ENCODE measurements around the gene TSTD2. TPM values are rescaled to one million over a fixed set of nuclear protein-coding genes. Genes with fewer than 3 reads are reported as not detected.

The TSTD2 gene
- total RNA-seq, 2 donors from 2014 or later = 18.8 to 25.4 TPM

DNA sequence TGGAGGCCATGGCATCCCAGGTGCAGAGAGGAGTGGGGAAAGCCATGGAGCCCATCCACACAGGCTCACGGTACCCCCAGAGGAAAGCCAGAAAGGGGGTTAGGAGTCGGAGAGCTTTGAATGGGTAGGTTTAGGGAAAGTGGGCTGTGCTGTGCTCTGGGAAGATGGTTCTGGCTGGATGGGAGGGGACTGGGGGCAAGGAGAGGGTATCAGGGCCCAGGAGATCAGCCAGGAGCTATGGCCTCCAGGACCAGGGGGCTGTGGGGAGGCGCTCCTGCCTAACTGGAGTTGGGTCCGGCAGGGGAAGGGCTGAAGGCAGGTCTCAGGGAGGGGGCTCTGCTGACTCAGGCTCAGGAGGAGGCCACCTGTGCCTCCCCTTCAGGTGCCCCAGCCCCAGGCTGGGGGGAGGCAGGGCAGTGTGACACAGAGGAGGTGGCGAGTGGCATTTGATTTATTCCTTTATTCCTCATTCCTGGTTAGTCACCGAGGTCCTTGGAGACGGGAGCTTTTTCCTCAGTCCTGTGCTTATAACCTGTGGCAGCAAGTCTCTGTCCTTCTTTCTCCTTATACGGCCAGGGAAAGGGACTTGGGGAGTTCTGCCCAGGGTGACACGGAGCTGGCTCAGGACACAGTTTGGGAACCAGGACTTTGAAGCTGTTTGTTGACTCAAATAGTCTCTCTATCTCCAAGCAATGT lies 60.8 kb downstream of the TSTD2 start:
- Mint-ChIP-seq H3K36me3 (no peaks in the 10 kb centered on the region), H3K4me1 (ENCODE audit: low read depth in 2 of 2) (peaks cover 0 to 16% of the 10 kb centered on the region in 2 donors)
- ATAC-seq = no peak

GRCh38 chr9:97571664-97572063 lies 61.5 kb downstream of the TSTD2 start:
- peaks cover 0 to 16% of the 10 kb centered on the region in 2 donors for H3K4me1 Mint-ChIP-seq (ENCODE audit: low read depth in 2 of 2)
- H3K27ac Mint-ChIP-seq = no peak overlapping the region
- no peak overlapping the region for H3K4me3 Mint-ChIP-seq
- ATAC-seq (no peak), DNase-seq (ENCODE audit: low spot score) (no peak)
- no peaks in the 10 kb centered on the region for H3K9me3 Mint-ChIP-seq
- H3K36me3 Mint-ChIP-seq = no peaks in the 10 kb centered on the region
- peaks cover 0 to 2% of the 10 kb centered on the region in 2 donors for H3K27me3 Mint-ChIP-seq

More for the DNA sequence above, 60.8 kb downstream of the TSTD2 start:
- no peaks in the 10 kb centered on the region for H3K9me3 Mint-ChIP-seq
- DNase-seq (ENCODE audit: low spot score) = no peak
- no peak overlapping the region for H3K27ac Mint-ChIP-seq
- H3K4me3 Mint-ChIP-seq = no peak overlapping the region
- peaks cover 0 to 2% of the 10 kb centered on the region in 2 donors for H3K27me3 Mint-ChIP-seq

DNA sequence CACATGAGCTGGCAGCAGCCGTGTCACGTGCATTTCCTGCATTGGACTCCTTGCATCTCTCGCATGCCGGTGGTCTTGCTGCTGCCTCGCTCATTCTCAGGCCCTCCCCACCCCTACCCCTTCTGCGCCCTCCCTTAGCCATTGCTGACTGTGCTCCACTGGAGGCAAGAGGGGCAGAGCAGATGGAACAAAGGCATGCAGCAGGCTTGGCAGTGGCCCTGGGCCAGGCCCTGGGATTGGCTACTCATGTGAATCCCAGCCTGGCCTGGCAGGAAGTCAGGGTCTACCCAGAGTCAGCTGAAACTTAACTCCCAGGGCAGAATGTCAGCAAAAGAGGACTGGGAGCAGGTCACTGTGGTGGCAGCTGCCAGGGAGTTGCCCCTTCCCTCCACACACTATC lies 62.3 kb downstream of the TSTD2 start:
- H3K27me3 Mint-ChIP-seq = peaks cover 0 to 2% of the 10 kb centered on the region in 2 donors
- no peaks in the 10 kb centered on the region for H3K9me3 Mint-ChIP-seq
- H3K4me1 Mint-ChIP-seq (ENCODE audit: low read depth in 2 of 2) = peaks cover 0 to 14% of the 10 kb centered on the region in 2 donors
- H3K36me3 Mint-ChIP-seq = no peaks in the 10 kb centered on the region
- no peak for DNase-seq (ENCODE audit: low spot score)
- ATAC-seq = no peak
- no peak overlapping the region for H3K4me3 Mint-ChIP-seq
- H3K27ac Mint-ChIP-seq = no peak overlapping the region

DNA sequence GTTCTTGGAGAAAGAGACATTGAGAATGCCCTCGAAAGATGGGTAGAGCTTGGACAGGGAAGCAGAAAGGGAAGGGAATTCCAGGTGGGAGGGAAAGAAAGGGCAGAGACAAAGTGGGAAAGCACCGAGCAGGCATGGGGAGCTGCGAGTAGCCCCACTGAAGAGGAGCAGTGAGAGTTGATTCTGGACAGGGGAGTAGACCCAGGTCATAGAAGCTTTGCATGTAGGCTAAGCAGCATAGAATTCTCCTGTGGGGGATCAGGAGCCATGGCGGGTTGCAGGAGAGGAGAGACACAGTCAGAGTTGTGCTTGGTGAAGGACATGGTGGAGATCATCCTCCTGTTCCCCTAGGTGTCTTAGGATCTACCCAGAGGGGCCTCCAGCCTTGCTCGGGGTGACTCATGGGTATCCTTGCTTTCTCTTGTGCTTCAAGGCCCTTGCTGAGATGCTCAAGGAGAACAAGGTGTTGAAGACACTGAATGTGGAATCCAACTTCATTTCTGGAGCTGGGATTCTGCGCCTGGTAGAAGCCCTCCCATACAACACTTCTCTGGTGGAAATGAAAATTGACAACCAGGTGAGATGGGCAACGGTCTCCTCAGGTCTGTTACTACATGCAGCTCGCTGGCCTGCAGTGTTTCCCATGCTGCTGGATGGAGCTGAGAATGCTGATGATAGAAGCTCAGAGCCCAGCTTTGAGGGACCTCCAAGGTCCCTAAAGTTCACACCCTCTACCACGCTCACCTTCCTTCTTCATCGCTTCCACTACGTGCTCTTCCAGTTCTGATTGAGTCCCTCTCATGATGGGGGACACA lies 64.5 kb downstream of the TSTD2 start:
- no peaks in the 10 kb centered on the region for H3K4me1 Mint-ChIP-seq (ENCODE audit: low read depth in 2 of 2)
- no peak overlapping the region for H3K4me3 Mint-ChIP-seq
- no peak overlapping the region for H3K27ac Mint-ChIP-seq
- no peaks in the 10 kb centered on the region for H3K9me3 Mint-ChIP-seq
- H3K36me3 Mint-ChIP-seq = no peaks in the 10 kb centered on the region
- DNase-seq (ENCODE audit: low spot score) = no peak
- ATAC-seq = no peak
- peaks cover 0 to 2% of the 10 kb centered on the region in 2 donors for H3K27me3 Mint-ChIP-seq

GRCh38 chr9:97567894-97568202 lies 65.3 kb downstream of the TSTD2 start:
- DNase-seq (ENCODE audit: low spot score) = no peak
- Mint-ChIP-seq H3K36me3 (no peaks in the 10 kb centered on the region), H3K9me3 (no peaks in the 10 kb centered on the region), H3K27me3 (peaks cover 0 to 2% of the 10 kb centered on the region in 2 donors), H3K4me3 (no peak overlapping the region), H3K4me1 (ENCODE audit: low read depth in 2 of 2) (no peaks in the 10 kb centered on the region), H3K27ac (no peak overlapping the region)
- ATAC-seq = no peak

- H3K4me3 Mint-ChIP-seq = no peak overlapping the region
- H3K4me1 Mint-ChIP-seq (ENCODE audit: low read depth in 2 of 2) = no peaks in the 10 kb centered on the region
- no peaks in the 10 kb centered on the region for H3K9me3 Mint-ChIP-seq
- H3K27ac Mint-ChIP-seq = no peak overlapping the region
- H3K36me3 Mint-ChIP-seq = no peaks in the 10 kb centered on the region
- ATAC-seq (no peak), DNase-seq (ENCODE audit: low spot score) (no peak)
- H3K27me3 Mint-ChIP-seq = peaks cover 0 to 2% of the 10 kb centered on the region in 2 donors
Observed at GRCh38 chr9:97567182-97567893, 65.8 kb downstream of the TSTD2 start.

- Mint-ChIP-seq H3K9me3 (no peaks in the 10 kb centered on the region), H3K27me3 (peaks cover 0 to 7% of the 10 kb centered on the region in 2 donors), H3K36me3 (no peaks in the 10 kb centered on the region), H3K4me1 (ENCODE audit: low read depth in 2 of 2) (no peaks in the 10 kb centered on the region), H3K27ac (no peak overlapping the region), H3K4me3 (no peak overlapping the region)
- no peak for DNase-seq (ENCODE audit: low spot score)
- ATAC-seq = no peak
Observed at GRCh38 chr9:97565262-97565661, 67.9 kb downstream of the TSTD2 start.

GRCh38 chr9:97564291-97565175 lies 68.6 kb downstream of the TSTD2 start:
- DNase-seq (ENCODE audit: low spot score) (no peak), ATAC-seq (no peak)
- no peaks in the 10 kb centered on the region for H3K4me1 Mint-ChIP-seq (ENCODE audit: low read depth in 2 of 2)
- no peak overlapping the region for H3K27ac Mint-ChIP-seq
- no peaks in the 10 kb centered on the region for H3K36me3 Mint-ChIP-seq
- H3K4me3 Mint-ChIP-seq = no peak overlapping the region
- peaks cover 7 to 13% of the 10 kb centered on the region in 2 donors for H3K27me3 Mint-ChIP-seq
- no peaks in the 10 kb centered on the region for H3K9me3 Mint-ChIP-seq

GRCh38 chr9:97563458-97564135 lies 69.6 kb downstream of the TSTD2 start:
- Mint-ChIP-seq H3K27me3 (peaks cover 7 to 19% of the 10 kb centered on the region in 2 donors), H3K4me1 (ENCODE audit: low read depth in 2 of 2) (no peaks in the 10 kb centered on the region), H3K27ac (no peak overlapping the region), H3K9me3 (no peaks in the 10 kb centered on the region), H3K4me3 (no peak overlapping the region), H3K36me3 (no peaks in the 10 kb centered on the region)
- ATAC-seq (no peak), DNase-seq (ENCODE audit: low spot score) (no peak)

DNA sequence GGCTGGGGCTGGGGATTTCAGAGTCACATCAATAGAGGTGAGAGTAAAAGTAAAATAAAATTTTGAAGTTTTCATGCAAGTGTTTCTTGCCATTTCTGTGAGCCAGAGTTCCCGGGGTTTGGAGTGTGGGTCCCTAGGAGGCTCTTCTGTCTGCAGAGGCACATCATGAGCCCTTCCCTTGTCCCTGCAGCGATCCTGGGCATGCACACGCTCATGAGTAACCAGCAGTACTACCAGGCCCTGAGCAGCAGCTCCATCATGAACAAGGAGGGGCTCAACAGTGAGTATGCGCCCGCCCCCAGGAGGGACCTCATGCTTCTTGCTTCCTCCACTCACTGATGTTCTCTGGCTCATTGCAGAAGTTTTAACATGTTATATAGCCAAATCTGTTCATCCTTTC lies 70.6 kb downstream of the TSTD2 start:
- Mint-ChIP-seq H3K4me3 (no peak overlapping the region), H3K9me3 (no peaks in the 10 kb centered on the region), H3K27me3 (peaks cover 7 to 20% of the 10 kb centered on the region in 2 donors), H3K4me1 (ENCODE audit: low read depth in 2 of 2) (no peaks in the 10 kb centered on the region), H3K27ac (no peak overlapping the region), H3K36me3 (no peaks in the 10 kb centered on the region)
- DNase-seq (ENCODE audit: low spot score) (no peak), ATAC-seq (no peak)

GRCh38 chr9:97561501-97561900 lies 71.7 kb downstream of the TSTD2 start:
- Mint-ChIP-seq H3K27ac (no peak overlapping the region), H3K4me1 (ENCODE audit: low read depth in 2 of 2) (peaks cover 0 to 1% of the 10 kb centered on the region in 2 donors), H3K4me3 (no peak overlapping the region), H3K27me3 (peaks cover 10 to 24% of the 10 kb centered on the region in 2 donors), H3K36me3 (no peaks in the 10 kb centered on the region), H3K9me3 (no peaks in the 10 kb centered on the region)
- ATAC-seq (peak in 1 of 2 donors; percentile 11), DNase-seq (ENCODE audit: low spot score) (no peak)

GRCh38 chr9:97560851-97561250 lies 72.3 kb downstream of the TSTD2 start:
- H3K27me3 Mint-ChIP-seq = peaks cover 17 to 31% of the 10 kb centered on the region in 2 donors
- no peak overlapping the region for H3K4me3 Mint-ChIP-seq
- H3K4me1 Mint-ChIP-seq (ENCODE audit: low read depth in 2 of 2) = peaks cover 0 to 3% of the 10 kb centered on the region in 2 donors
- no peaks in the 10 kb centered on the region for H3K9me3 Mint-ChIP-seq
- H3K27ac Mint-ChIP-seq = no peak overlapping the region
- no peaks in the 10 kb centered on the region for H3K36me3 Mint-ChIP-seq
- no peak for DNase-seq (ENCODE audit: low spot score)
- ATAC-seq = no peak

DNA sequence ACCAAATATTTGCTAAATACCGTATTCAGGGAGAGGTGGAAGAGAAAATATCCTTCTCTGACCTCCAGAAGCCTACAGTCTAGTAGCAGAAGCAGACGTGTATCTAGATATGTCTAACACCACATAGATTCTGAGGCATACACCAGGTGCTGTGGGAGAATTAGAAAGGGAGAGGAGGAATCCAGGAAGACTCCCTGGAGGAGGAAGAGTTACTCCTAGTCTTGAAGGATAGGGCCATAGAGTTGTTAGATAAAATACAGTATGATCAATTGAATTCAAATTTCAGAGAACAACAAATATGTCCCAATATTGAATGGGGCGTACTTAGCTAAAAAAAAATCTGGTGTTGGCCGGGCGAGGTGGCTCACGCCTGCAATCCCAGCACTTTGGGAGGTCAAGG lies 73.0 kb downstream of the TSTD2 start:
- no peak overlapping the region for H3K4me3 Mint-ChIP-seq
- ATAC-seq (no peak), DNase-seq (ENCODE audit: low spot score) (no peak)
- H3K36me3 Mint-ChIP-seq = no peaks in the 10 kb centered on the region
- H3K4me1 Mint-ChIP-seq (ENCODE audit: low read depth in 2 of 2) = peaks cover 0 to 3% of the 10 kb centered on the region in 2 donors
- no peak overlapping the region for H3K27ac Mint-ChIP-seq
- H3K9me3 Mint-ChIP-seq = no peaks in the 10 kb centered on the region
- H3K27me3 Mint-ChIP-seq = peaks cover 18 to 33% of the 10 kb centered on the region in 2 donors
